Ascending aorta (tissue), 2 donors: ENCODE results near the gene DTX4. TPM values are rescaled to one million over a fixed set of nuclear protein-coding genes. Genes with fewer than 3 reads are reported as not detected.

Experiments
- DNase-seq, 2 donors: peaks; one replicate each; pipeline ENCODE4 v3.0.0-alpha.2; 2019; ENCODE audit warnings: low spot score in 2 of 2
- H3K27ac ChIP-seq, 2 donors: fragments of 200-600 bp; sonication (generic); one replicate each; pipeline ENCODE4 v1.5.1; 2016 to 2017; ENCODE audit warnings: mild to moderate bottlenecking in 1 of 2
- H3K27me3 ChIP-seq: fragments of 200-600 bp; sonication (generic); one replicate; pipeline ENCODE4 v1.5.1; 2017
- H3K36me3 ChIP-seq, 2 donors: fragments of 200-600 bp; sonication (generic); one replicate each; pipeline ENCODE4 v1.5.1; 2016
- H3K4me1 ChIP-seq, 2 donors: fragments of 200-600 bp; sonication (generic); one replicate each; pipeline ENCODE4 v1.5.1; 2016 to 2017; ENCODE audit warnings: mild to moderate bottlenecking in 1 of 2
- H3K4me3 ChIP-seq, 2 donors: fragments of 200-600 bp; sonication (generic); one replicate each; pipeline ENCODE4 v1.5.1; 2016 to 2017; ENCODE audit warnings: mild to moderate bottlenecking in 1 of 2
- H3K9me3 ChIP-seq, 2 donors: fragments of 200-600 bp; sonication (generic); one replicate each; pipeline ENCODE4 v1.5.1; 2016
- CTCF ChIP-seq, 3 experiments: fragments of 200-600 bp in 2 of 3; fragments of 450-650 bp in 1 of 3; sonication (generic) in 2 of 3; IDR thresholded peaks; one replicate each; pipeline ENCODE4 v1.5.1; 2016 to 2019; ENCODE audit warnings: antibody characterized with exemption in 3 of 3, mild to moderate bottlenecking in 1 of 3, moderate library complexity in 1 of 3
- intact Hi-C: fragments of 100-400 bp; cut with DNase I; formaldehyde crosslinking; loops from one replicate; pipeline ENCODE4 v1.15.1; 2023
- total RNA-seq: library from RNA; depleted of rRNA; stranded (reverse); fragments of >200 nt; gene quantifications from one replicate; pipeline ENCODE4 v1.1.0, GENCODE V29; 2016

The DTX4 gene
- total RNA-seq, 1 donor from 2014 or later = 9.6 TPM

DNA sequence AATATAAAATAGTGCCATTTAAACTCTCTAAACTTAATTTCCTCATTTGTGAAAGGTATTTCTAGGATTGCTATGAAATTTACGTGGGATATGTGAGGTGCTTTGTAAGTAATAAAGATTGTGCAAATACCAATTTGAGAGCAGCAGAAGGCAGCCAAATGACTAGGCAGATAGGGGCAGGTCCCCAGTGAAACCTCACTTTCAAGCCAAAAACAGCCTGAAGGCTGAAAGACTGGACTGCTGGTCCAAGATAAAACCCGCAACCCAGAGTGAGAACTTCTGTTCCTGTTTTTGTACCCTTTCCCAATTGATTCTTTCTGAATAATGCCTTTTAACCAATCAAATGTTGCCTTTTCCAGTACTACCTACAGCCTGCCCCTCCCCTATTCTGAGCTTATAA, 7.2 kb downstream of the DTX4 start:
- no peak for DNase-seq
- intact Hi-C loops = no loop called here
- Histone ChIP-seq H3K9me3 (no peaks in the 10 kb centered on the region), H3K27me3 (no peaks in the 10 kb centered on the region), H3K4me1 (no peaks in the 10 kb centered on the region), H3K36me3 (peaks cover 0 to 7% of the 10 kb centered on the region in 2 donors), H3K4me3 (no peak overlapping the region), H3K27ac (no peak overlapping the region)
- TF ChIP-seq CTCF (IDR thresholded peaks at IDR 0.05) = no peak

GRCh38 chr11:59180168-59180776, 8.3 kb downstream of the DTX4 start:
- TF ChIP-seq CTCF (IDR thresholded peaks at IDR 0.05) = no peak
- DNase-seq = no peak
- H3K4me1 ChIP-seq = no peaks in the 10 kb centered on the region
- H3K9me3 ChIP-seq = no peaks in the 10 kb centered on the region
- H3K27ac ChIP-seq = no peak overlapping the region
- peaks cover 0 to 7% of the 10 kb centered on the region in 2 donors for H3K36me3 ChIP-seq
- H3K4me3 ChIP-seq = no peak overlapping the region
- intact Hi-C loops = no loop called here
- H3K27me3 ChIP-seq = no peaks in the 10 kb centered on the region

DNA sequence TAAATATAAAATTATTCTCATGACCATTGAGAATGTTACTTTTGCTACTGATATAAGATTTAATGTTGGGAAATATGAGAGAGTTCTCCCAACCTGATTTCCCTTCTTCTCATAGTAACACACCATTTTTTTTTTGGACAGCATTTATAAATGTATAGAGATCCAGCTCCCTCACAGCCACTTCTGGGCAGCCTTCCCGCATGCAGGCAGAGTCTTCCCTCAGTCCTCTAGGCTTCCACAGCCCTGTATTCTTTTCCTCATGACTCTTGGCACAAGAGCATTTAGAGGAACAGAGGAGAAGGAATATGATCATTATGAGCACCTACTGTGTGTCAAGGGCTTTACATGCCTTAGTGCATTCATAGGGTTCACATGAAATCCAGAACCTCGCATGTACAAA, 9.0 kb downstream of the DTX4 start:
- no peaks in the 10 kb centered on the region for H3K4me1 ChIP-seq

GRCh38 chr11:59181746-59182456, 10.0 kb downstream of the DTX4 start:
- intact Hi-C loops = no loop called here
- H3K27ac ChIP-seq = no peak overlapping the region

More for the DNA sequence above, 9.0 kb downstream of the DTX4 start:
- intact Hi-C loops = no loop called here
- DNase-seq = no peak
- Histone ChIP-seq H3K9me3 (no peaks in the 10 kb centered on the region), H3K4me3 (no peak overlapping the region), H3K36me3 (peaks cover 0 to 7% of the 10 kb centered on the region in 2 donors), H3K27me3 (no peaks in the 10 kb centered on the region), H3K27ac (no peak overlapping the region)
- no peak for TF ChIP-seq CTCF (IDR thresholded peaks at IDR 0.05)

GRCh38 chr11:59182457-59183151, 10.7 kb downstream of the DTX4 start:
- no peaks in the 10 kb centered on the region for H3K27me3 ChIP-seq
- H3K27ac ChIP-seq = no peak overlapping the region
- H3K9me3 ChIP-seq = no peaks in the 10 kb centered on the region
- H3K4me1 ChIP-seq = no peaks in the 10 kb centered on the region
- TF ChIP-seq CTCF (IDR thresholded peaks at IDR 0.05) = no peak
- intact Hi-C loops = no loop called here
- no peak for DNase-seq
- no peak overlapping the region for H3K4me3 ChIP-seq
- peaks cover 0 to 7% of the 10 kb centered on the region in 2 donors for H3K36me3 ChIP-seq

More at GRCh38 chr11:59181746-59182456, 10.0 kb downstream of the DTX4 start:
- Histone ChIP-seq H3K9me3 (no peaks in the 10 kb centered on the region), H3K4me3 (no peak overlapping the region), H3K27me3 (no peaks in the 10 kb centered on the region), H3K36me3 (peaks cover 0 to 7% of the 10 kb centered on the region in 2 donors), H3K4me1 (no peaks in the 10 kb centered on the region)
- no peak for TF ChIP-seq CTCF (IDR thresholded peaks at IDR 0.05)
- DNase-seq = no peak
